Hematopoietic multipotent progenitor cell treated with erythropoietin and hydrocortisone succinate and interleukin-3 and kit ligand, for 8 days (in vitro differentiated cells): ENCODE data around the gene TRNP1.

Experiments
- DNase-seq: peaks from one replicate; pipeline ENCODE4 v3.0.0-alpha.2; 2015

TRNP1 gene

DNA sequence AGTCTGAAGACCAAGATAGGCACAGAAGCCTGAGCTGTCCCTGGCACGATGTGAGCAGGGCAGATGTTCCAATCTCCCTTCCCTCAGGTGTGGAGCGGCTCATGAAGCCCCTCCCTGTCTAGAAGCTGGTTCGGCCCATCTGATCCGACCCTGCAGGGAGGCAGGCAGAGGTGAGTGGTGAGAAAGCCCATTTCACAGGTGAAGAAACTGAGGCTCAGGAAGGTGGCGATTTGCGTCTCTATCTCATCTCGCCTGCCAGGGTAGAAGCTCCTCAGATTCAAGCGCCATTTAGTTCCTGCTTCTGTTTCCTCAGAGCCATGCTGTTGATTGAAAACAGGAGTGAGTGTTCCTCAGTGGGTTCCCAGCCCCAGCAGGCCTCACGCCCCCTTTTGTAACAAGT, 36.0 kb downstream of the TRNP1 start:
- no peak for DNase-seq

- no peak for DNase-seq
Observed at GRCh38 chr1:27031235-27032118, 38.0 kb downstream of the TRNP1 start.

DNA sequence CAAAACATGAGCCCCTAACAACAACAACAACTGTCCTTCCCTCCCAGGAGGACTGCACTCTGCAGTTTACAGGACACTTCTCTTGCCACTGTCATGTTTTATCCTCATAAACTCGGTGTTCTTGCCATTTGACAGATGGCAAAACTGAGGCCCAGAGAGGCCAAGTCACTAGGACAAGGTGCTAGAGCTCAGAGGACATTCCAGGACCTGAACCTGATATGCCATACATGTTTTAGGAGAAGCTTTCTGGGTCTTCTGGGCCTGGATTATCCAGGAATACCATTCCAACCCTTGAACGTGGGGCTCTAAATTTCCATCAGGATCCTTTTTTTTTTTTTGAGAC, 38.6 kb downstream of the TRNP1 start:
- no peak for DNase-seq

- DNase-seq, result no peak
Observed at GRCh38 chr1:27033043-27033746, 39.7 kb downstream of the TRNP1 start.

DNA sequence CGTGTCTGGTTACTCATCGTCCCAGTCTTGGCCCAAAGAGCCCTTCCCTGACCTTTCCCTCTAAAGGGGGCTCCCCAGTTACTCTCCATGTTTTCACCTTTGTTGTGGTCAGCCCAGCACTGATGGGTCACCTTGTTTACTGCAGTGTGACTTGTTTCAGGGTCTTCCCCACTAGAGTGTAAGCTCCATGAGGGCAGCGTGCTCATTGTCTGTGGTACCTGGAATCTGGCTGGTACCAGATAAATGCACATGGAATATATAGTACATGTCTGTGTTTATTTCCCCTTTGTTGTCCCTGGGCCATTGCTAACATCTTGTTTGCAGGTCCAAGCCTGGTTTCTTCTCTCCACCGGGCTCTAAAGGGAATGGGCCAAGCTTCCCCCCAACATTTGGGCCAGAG, 41.9 kb downstream of the TRNP1 start:
- DNase-seq, result no peak

DNA sequence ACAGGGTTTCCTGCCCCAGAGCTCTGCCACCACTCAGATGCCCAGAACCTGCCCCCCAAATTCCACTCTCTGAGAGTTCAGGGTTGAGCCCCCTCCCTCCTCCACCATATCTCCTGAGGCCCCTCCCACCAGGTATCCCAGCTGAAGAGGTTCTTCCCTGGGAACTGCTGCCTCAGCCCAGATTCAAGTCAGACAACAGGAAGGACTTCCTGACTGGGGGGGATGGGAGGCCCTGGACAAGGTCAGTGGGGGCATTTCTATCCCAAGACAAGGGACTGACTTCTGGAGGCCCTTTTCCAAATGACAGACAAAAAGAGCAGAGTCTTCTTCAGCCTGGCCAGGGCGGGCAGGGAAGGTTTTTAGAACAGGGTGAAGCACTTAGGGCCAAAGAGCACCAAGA, 43.2 kb downstream of the TRNP1 start:
- no peak for DNase-seq

- DNase-seq, result no peak
Observed at GRCh38 chr1:27037518-27037917, 44.0 kb downstream of the TRNP1 start.

DNA sequence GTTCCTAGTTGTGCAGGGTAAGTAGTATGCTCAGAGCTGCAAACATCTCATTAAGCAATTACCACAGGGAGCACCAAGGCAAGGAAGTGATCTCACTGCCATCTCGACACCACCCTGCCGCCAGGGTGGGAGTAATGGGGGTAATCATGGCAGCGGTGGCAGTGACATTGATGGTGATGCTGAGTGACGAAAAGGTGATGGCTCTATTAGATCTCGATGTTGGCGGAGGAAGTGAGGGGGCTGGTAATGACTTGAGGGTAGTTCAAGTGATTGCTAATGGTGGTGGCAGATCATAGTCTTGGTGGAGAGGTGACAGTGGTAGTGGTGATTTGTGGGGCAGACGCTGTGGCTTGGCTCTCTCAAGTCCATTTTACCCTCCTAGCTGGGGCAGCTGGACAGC, 44.5 kb downstream of the TRNP1 start:
- no peak for DNase-seq

GRCh38 chr1:27042670-27043069, 49.2 kb downstream of the TRNP1 start:
- DNase-seq, result no peak

DNA sequence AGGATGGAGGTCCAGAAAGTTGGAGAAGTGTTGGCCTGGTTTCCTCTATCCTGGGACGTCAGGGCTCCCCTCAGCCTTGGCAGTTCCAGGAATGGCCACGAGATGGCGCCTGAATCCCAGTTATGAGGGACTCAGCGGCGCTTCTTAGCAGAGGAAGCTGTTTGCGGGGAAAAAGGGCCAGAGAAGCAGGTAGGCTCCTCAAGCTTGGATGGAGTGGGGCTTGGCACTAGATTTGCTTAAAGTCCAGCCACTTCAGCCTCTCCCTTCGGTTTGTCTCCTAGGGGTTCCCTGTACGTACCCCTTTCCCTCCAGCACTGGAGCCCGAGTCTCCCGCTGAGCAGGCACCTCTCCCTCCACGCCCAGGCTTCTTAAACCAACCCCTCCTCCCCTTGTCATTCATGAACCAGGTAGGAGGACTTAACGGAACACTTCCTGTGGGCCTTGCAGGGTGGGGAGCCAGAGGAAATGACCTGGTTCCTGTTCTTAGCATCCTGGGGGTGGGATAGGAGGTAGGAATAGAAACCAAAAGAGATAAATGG, 51.2 kb downstream of the TRNP1 start:
- DNase-seq, result peak; percentile 83

DNA sequence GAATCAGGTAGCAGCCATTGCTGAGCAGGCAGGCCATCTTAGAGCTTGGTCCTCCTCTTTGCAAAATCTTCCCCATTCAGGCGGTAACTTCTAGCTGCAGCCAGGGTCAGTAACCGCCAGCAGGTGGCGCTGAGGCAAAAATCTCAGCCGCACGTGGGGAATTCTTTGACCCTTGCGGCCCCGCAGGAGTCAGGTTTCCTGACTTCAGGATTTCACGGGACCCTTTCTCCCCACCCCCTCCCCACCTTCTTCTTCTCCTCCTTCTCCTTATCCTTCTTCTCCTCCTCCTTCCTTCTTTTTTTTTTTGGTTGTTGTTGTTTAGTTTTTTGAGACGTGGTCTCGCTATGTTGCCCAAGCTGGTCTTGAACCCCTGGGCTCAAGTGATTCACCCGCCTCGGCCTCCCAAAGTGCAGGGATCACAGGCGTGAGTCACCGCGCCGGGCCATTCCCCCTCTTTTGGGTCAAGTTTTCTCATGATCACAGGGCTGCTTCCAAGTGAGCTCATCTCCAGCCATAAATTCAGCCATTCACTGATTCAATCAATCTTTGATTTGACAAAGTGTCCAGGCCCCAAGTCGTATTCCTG, 52.6 kb downstream of the TRNP1 start:
- peak; percentile 60 for DNase-seq

DNA sequence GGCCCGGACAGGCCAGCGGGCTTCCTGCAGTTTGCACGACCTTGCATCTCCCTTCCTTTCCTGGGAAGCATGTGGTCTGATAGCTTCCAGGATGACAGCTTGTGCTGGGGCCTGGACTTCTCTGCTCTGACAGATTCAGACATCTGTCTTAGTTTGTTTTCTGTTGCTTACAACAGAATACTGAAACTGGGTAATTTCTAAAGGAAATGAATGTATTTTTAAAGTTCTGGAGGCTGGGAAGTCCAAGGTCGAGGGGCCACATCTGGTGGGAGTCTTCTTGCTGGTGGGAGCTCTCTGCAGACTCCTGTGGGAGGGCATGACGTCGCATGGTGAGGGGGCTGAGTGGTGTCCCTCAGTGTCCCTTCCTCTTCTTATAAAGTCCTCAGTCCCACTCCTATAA, 54.4 kb downstream of the TRNP1 start:
- no peak for DNase-seq

- DNase-seq, result no peak
Observed at GRCh38 chr1:27049100-27049499, 55.6 kb downstream of the TRNP1 start.

DNA sequence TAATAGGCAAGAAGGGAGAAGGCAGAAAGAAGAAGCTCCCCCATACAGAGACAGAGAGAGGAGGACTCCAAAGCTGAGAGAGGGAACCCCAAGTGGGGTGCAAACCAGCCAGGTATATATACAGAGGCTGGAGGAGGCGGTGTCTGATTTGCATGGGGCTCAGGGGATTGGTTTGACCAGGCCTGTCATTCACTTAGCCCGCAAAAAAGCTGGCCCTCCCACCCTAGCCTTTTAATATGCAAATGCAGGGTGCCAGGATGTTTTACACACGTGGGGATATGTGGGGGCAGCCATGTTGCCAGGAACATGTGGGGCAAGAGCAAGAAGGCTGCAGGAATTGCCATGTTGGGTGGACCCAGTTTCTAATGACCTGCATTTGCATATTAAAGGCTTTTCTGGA, 56.1 kb downstream of the TRNP1 start:
- peak; percentile 63 for DNase-seq
